Brain microvascular endothelial cell (primary cell): Measurements from ENCODE around the gene TSC22D2.

Experiments used
- DNase-seq: peaks from one replicate; pipeline ENCODE4 v3.0.0-alpha.2; 2020
- H3K27ac ChIP-seq: fragments of 250-450 bp; sonication (Bioruptor Pico); 2 replicates; pipeline ENCODE4 v1.5.1; 2020; ENCODE audit warnings: mild to moderate bottlenecking, moderate library complexity
- H3K27me3 ChIP-seq: fragments of 250-450 bp; sonication (Bioruptor Pico); replicated peaks from 2 replicates; pipeline ENCODE4 v1.5.1; 2020; ENCODE audit warnings: mild to moderate bottlenecking
- H3K36me3 ChIP-seq: fragments of 250-450 bp; sonication (Bioruptor Pico); replicated peaks from 2 replicates; pipeline ENCODE4 v1.5.1; 2020; ENCODE audit warnings: mild to moderate bottlenecking
- H3K4me3 ChIP-seq: 2 replicates; pipeline ENCODE4 v1.5.1; 2011; ENCODE audit warnings: low read depth, mild to moderate bottlenecking, control low read depth, low read length, moderate library complexity
- in situ Hi-C: cut with HindIII; loops from 2 replicates; pipeline ENCODE4 v1.10.0; 2017; ENCODE audit warnings: low sequenced_read_pairs, low pct_ligation_motif_present
- TF ChIP-seq, protein P1 (sequence below): IDR thresholded peaks from 2 replicates; pipeline ENCODE4 v1.5.1; 2011; ENCODE audit warnings: low read depth, mild to moderate bottlenecking, moderate library complexity, low read length, control low read depth, inconsistent platforms; ENCODE audit errors: missing control alignments

TSC22D2 gene

DNA sequence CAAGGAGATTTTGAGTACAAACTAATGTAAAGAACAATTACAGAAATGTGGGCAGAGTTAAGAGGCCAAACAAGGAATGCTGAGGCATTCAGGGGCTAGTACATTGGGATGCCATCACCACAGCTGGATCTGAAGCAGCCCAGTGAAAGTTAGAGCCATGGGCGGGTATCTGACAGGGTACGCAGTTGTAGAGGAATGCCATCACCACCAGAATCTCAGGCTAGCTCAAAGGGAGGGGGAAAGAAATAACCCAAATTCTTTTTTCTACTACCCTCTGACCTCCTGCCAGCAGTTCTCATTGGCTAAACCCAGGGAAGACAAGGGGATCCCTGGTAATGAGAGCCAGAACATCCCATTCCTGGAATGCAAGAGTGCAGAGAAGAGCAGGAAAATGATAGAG, 9.0 kb upstream of the TSC22D2 start:
- DNase-seq, result no peak
- in situ Hi-C loops, result no loop called here
- TF ChIP-seq, protein P1, sequence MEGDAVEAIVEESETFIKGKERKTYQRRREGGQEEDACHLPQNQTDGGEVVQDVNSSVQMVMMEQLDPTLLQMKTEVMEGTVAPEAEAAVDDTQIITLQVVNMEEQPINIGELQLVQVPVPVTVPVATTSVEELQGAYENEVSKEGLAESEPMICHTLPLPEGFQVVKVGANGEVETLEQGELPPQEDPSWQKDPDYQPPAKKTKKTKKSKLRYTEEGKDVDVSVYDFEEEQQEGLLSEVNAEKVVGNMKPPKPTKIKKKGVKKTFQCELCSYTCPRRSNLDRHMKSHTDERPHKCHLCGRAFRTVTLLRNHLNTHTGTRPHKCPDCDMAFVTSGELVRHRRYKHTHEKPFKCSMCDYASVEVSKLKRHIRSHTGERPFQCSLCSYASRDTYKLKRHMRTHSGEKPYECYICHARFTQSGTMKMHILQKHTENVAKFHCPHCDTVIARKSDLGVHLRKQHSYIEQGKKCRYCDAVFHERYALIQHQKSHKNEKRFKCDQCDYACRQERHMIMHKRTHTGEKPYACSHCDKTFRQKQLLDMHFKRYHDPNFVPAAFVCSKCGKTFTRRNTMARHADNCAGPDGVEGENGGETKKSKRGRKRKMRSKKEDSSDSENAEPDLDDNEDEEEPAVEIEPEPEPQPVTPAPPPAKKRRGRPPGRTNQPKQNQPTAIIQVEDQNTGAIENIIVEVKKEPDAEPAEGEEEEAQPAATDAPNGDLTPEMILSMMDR, result no peak
- H3K27ac ChIP-seq, result no peak overlapping the region
- no peaks in the 10 kb centered on the region for H3K27me3 ChIP-seq
- H3K4me3 ChIP-seq, result no peak overlapping the region
- H3K36me3 ChIP-seq, result no peaks in the 10 kb centered on the region

DNA sequence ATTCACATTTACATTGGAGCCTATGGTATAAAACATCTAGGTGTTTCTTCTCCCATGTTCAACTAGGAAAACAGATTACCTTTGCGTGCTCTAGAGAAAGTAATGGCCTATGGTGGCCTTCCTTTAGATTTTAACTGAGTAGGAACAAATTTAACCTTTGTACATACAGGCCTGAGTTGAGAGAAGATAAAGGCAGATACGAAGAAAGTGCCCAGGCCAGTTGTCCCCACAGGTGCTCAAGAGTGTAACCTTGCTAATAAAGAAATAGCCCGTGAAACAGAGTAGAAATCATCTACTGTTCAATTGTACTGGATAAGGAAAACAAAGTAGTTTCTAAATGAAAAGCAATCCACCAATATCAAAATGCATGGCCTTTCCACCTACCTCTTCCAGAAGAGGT, 6.8 kb upstream of the TSC22D2 start:
- Histone ChIP-seq H3K36me3 (no peaks in the 10 kb centered on the region), H3K27me3 (no peaks in the 10 kb centered on the region), H3K4me3 (no peak overlapping the region), H3K27ac (no peak overlapping the region)
- DNase-seq, result no peak
- in situ Hi-C loops, result no loop called here
- TF ChIP-seq, protein P1, result no peak

DNA sequence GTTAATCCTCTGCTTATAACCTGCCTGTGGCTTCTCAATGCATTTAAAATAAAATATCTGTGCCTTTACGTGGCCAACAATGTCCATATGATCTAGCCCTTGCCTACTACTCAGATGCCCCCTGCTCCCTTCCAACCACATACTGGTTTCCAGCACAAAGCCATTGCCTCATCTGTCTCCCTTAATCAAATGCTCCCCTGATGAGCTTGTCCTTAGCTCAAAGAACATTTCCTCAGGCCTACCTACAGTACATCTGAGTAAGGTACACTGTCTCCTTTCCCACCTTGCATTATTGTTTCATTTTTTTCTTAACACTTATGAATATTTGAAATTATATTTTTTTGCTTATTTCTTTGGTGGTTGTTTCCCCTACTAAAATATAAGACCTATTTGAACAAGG, 5.9 kb upstream of the TSC22D2 start:
- in situ Hi-C loops, result no loop called here
- TF ChIP-seq, protein P1, result no peak
- Histone ChIP-seq H3K36me3 (no peaks in the 10 kb centered on the region), H3K4me3 (no peak overlapping the region), H3K27me3 (no peaks in the 10 kb centered on the region), H3K27ac (no peak overlapping the region)
- no peak for DNase-seq

DNA sequence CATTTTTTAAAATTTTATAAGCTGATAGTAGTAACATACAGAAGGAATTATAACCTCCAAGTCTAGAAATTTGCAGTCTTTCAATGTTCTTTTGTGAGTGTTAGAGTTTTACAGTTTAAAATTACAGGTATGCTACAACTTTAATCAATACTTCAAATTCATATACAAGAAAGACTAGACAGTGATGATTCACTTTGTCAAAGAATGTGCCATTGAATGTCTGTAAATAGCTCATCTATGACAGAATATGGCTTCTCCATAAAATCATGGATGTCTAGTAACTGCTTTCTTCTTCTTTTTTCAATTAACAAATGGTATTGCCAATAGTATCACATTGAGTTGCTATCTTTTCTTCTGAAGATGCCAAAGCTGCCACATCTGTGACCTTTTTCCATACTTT, 4.1 kb upstream of the TSC22D2 start:
- in situ Hi-C loops, result no loop called here
- H3K27ac ChIP-seq, result no peak overlapping the region
- TF ChIP-seq, protein P1, result no peak
- H3K36me3 ChIP-seq, result no peaks in the 10 kb centered on the region
- no peaks in the 10 kb centered on the region for H3K27me3 ChIP-seq
- no peak overlapping the region for H3K4me3 ChIP-seq
- no peak for DNase-seq

DNA sequence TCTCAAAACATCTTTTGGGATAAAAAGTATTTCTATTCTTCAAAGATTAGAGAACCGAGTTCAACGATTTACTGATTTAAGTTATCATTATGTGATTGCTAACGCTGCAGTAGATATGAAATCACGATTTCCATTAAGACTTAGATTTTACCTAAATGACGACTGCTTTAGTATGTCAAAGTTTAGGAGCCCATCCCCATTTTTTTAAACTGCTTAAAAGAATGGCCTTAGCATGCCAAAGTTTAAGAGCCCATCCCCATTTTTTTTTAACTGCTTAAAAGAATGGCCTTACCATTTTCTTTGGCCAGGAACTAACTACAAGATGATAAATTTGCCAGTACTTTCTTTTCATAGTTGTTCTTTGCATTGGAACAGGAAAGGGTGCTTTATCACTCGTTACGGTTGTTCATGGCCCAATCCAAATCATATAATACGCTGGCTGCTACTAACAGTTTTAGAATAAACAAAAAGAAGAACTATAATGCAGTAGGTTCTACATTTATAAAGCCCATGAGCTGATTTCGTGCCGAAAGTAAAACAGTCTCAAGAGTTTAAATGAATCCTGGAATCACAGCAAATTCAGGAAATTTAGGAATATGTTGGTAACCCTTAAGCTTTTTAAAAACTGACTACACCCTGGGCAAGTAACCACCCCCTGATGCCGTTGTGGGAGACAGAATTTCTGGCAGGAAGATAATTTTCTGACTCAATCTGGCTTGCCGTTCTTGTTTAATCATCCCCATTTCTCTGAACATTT, 869 bp upstream of the TSC22D2 start:
- TF ChIP-seq, protein P1, result no peak
- peak overlapping the region; percentile 54 for H3K4me3 ChIP-seq
- DNase-seq, result no peak
- in situ Hi-C loops, result no loop called here
- H3K36me3 ChIP-seq, result peaks cover 9% of the 10 kb centered on the region
- no peaks in the 10 kb centered on the region for H3K27me3 ChIP-seq
- peak overlapping the region; percentile 95 for H3K27ac ChIP-seq

DNA sequence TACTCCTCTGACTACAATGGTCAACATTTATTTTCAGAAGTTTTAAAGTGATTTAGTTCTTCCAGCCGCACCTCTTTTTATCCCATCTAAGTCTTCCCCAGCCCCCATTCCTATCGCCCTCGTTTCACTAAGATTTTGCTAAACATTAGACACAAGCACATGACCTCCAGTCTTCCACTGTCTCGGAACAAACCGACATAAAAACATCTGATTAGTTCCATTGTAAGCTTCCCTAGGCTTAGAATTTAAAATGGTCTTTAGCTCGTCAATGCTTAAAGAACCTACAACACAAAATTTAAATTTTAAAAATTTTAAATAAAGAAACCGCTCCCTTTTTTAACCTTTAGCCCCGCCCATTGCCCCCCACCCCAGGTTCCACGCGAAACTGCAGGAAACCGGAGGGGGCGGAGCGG, 284 bp upstream of the TSC22D2 start:
- Histone ChIP-seq H3K27ac (peak overlapping the region; percentile 95), H3K27me3 (no peaks in the 10 kb centered on the region), H3K4me3 (peak overlapping the region; percentile 54), H3K36me3 (peaks cover 11% of the 10 kb centered on the region)
- peak; percentile 65 for DNase-seq
- TF ChIP-seq, protein P1, result no peak
- in situ Hi-C loops, result no loop called here
